Activated CD4-positive, alpha-beta T cell treated with anti-CD3 and anti-CD28 coated beads, Interleukin-2, amount 10 ng/mL, durations not matched to agents 24 days and 14 days (primary cell): ENCODE data around the gene SPOCD1. TPM values are rescaled to one million over a fixed set of nuclear protein-coding genes. Genes with fewer than 3 reads are reported as not detected.

Source experiments
- DNase-seq: peaks from one replicate; pipeline ENCODE4 v3.0.0; 2022
- H3K27ac Mint-ChIP-seq: one replicate; pipeline ENCODE4 v1.8.0; 2022; ENCODE audit warnings: mild to moderate bottlenecking, mixed read lengths
- H3K27me3 Mint-ChIP-seq: one replicate; pipeline ENCODE4 v1.8.0; 2022; ENCODE audit warnings: mixed read lengths
- H3K36me3 Mint-ChIP-seq: one replicate; pipeline ENCODE4 v1.8.0; 2022; ENCODE audit warnings: low read depth, mild to moderate bottlenecking, mixed read lengths
- H3K4me1 Mint-ChIP-seq: one replicate; pipeline ENCODE4 v1.8.0; 2021; ENCODE audit warnings: mixed read lengths
- H3K4me3 Mint-ChIP-seq: one replicate; pipeline ENCODE4 v1.8.0; 2022; ENCODE audit warnings: mild to moderate bottlenecking, moderate library complexity, mixed read lengths
- H3K9me3 Mint-ChIP-seq: one replicate; pipeline ENCODE4 v1.8.0; 2021; ENCODE audit warnings: mixed read lengths
- intact Hi-C: fragments of 100-400 bp; cut with micrococcal nuclease; formaldehyde crosslinking; loops from one replicate; pipeline ENCODE4 v1.15.1; 2023
- total RNA-seq: library from RNA; stranded (reverse); gene quantifications from 2 replicates; pipeline ENCODE4 v1.2.3, GENCODE V29; 2022

The SPOCD1 gene
- total RNA-seq, 1 donor from 2014 or later: not detected

DNA sequence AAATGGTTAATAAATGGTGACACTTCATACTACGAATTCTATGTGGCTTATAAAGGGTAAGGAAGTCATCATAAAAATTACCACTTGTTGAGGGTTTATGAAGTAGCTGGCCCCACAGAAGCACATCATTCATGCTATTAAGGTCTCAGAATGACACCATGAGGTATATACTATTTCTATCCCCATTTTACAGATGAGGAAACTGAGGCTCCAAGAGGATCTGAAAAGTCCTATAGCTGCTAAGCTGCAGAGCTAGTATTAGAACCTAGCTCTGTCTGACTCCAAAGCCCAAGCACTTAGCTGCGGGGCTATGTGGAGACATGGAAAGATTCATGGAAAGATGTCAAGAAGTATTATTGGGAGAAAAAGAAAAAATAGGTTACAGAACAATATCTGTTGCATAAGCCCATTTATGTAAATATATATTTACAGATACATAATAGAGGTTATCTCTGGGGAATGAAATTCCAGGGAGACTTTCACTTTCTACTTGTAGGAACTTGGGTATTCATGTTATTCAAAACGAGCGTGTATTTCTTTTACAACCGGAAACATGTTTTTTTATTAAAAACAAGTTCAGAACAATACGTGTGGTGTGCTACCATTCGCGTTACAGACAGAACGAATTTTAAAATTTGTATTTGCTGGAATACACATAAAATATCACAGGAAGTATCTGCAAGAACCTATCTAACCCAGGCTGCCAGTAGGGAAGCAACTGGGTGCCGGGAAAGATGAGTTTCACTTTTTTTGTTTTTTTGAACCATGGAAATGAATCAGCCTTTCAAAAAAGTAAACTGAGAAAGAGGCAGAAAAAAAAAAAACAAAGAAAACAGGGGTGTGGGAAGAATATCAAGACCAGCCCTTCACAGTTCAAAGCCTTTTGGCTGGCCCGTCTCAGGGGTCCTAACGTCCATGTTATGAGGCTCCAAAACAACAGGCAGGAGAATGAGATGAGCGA is 13.4 kb downstream of the SPOCD1 start:
- Mint-ChIP-seq H3K4me1 (peaks cover 10% of the 10 kb centered on the region), H3K9me3 (no peaks in the 10 kb centered on the region), H3K4me3 (peak overlapping the region; percentile 58), H3K27ac (no peak overlapping the region), H3K36me3 (no peaks in the 10 kb centered on the region), H3K27me3 (peaks cover 11% of the 10 kb centered on the region)
- intact Hi-C loops: no loop called here
- no peak for DNase-seq

DNA sequence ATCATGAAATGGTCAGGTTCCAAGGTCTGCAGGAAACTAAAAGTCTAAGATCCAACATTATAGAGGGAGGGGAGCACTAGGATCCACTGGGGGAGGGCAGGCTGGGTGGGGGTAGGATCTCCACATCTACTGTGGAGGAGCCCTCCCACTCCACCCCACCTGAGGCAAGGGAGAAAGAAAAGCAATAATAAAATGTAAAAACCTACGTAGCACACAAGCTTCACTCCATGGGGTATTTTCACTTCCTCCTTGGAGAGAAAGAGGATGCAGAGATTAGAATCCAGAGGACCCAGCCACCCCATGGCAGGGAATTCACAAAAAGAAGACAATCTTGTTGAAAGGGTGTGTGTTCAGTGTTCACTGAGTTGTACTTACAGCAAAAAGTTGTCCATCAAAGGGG is 14.4 kb downstream of the SPOCD1 start:
- intact Hi-C loops: no loop called here
- Mint-ChIP-seq H3K36me3 (no peaks in the 10 kb centered on the region), H3K4me1 (peaks cover 10% of the 10 kb centered on the region), H3K27ac (no peak overlapping the region), H3K9me3 (no peaks in the 10 kb centered on the region), H3K4me3 (no peak overlapping the region), H3K27me3 (peaks cover 11% of the 10 kb centered on the region)
- no peak for DNase-seq

DNA sequence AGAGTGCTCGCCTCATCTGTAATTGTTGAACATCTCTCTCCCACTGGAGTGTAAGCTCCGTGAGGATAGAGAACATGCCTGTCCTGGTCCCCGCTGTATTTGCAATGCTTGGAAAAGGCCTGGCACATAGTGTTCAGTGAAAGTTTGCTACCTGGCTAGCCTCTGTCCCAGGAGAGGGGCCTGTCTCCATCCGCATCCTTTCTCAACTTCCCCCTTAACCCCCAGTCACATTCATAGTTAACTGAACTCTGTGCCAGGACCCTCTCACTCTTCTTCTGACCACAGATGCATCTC is 15.2 kb downstream of the SPOCD1 start:
- Mint-ChIP-seq H3K9me3 (no peaks in the 10 kb centered on the region), H3K27ac (no peak overlapping the region), H3K4me1 (peaks cover 10% of the 10 kb centered on the region), H3K27me3 (peaks cover 11% of the 10 kb centered on the region), H3K36me3 (no peaks in the 10 kb centered on the region), H3K4me3 (no peak overlapping the region)
- no peak for DNase-seq
- intact Hi-C loops: no loop called here

- Mint-ChIP-seq H3K4me3 (no peak overlapping the region), H3K27ac (no peak overlapping the region), H3K9me3 (no peaks in the 10 kb centered on the region), H3K27me3 (peaks cover 12% of the 10 kb centered on the region), H3K36me3 (no peaks in the 10 kb centered on the region), H3K4me1 (peaks cover 10% of the 10 kb centered on the region)
- DNase-seq: no peak
- intact Hi-C loops: no loop called here
Measured at GRCh38 chr1:31799895-31800673, 15.7 kb downstream of the SPOCD1 start.

GRCh38 chr1:31799196-31799894 is 16.5 kb downstream of the SPOCD1 start:
- Mint-ChIP-seq H3K4me1 (peaks cover 10% of the 10 kb centered on the region), H3K27ac (no peak overlapping the region), H3K36me3 (no peaks in the 10 kb centered on the region), H3K4me3 (no peak overlapping the region), H3K9me3 (no peaks in the 10 kb centered on the region), H3K27me3 (peaks cover 10% of the 10 kb centered on the region)
- intact Hi-C loops: no loop called here
- DNase-seq: no peak

DNA sequence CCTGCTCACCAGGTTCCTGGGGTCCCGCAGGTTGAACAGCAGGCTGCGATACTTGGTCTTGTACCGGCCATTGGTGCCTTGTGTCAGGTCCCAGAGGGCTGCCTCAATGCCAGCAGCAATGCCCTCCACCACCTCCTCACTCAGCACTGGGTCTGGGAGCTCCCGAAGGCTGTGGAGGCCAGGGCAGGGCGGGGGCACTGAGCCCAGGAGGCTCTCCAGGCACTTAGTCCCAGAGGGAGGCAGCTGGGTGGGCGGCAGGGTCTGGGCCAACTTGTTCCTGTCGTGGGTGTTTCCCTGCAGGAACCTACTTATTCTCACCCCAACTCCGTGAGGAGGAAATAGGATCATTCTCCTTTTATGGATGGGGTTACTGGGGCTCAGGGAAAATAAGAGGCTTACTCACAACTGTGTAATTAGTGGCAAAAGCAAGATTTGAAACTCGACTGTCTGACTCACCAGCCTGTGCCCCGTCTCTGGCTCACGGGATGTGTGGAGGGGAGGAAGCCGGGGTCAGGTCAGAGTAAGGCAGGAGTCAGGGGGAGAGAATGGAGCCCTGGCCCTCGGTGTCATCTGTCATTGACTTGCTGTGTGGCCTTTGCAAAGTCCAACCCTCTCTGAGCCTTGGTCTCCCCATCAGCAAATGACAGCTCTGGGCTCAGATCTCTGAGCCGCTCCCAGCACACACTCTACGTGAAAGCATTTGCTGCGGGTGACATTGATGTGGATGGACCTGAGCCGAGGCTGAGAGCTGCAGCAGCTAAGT is 17.2 kb downstream of the SPOCD1 start:
- Mint-ChIP-seq H3K27ac (peak overlapping the region; percentile 63), H3K4me3 (no peak overlapping the region), H3K4me1 (peaks cover 10% of the 10 kb centered on the region), H3K27me3 (peaks cover 9% of the 10 kb centered on the region), H3K36me3 (no peaks in the 10 kb centered on the region), H3K9me3 (no peaks in the 10 kb centered on the region)
- DNase-seq: no peak
- intact Hi-C loops: no loop called here

GRCh38 chr1:31798086-31798432 is 17.8 kb downstream of the SPOCD1 start:
- peaks cover 7% of the 10 kb centered on the region for H3K27me3 Mint-ChIP-seq
- H3K36me3 Mint-ChIP-seq: no peaks in the 10 kb centered on the region
- no peaks in the 10 kb centered on the region for H3K9me3 Mint-ChIP-seq
- intact Hi-C loops: no loop called here
- H3K4me1 Mint-ChIP-seq: peaks cover 7% of the 10 kb centered on the region
- H3K4me3 Mint-ChIP-seq: no peak overlapping the region
- DNase-seq: no peak
- H3K27ac Mint-ChIP-seq: no peak overlapping the region

GRCh38 chr1:31797216-31797615 is 18.6 kb downstream of the SPOCD1 start:
- H3K4me1 Mint-ChIP-seq: peaks cover under 1% of the 10 kb centered on the region
- DNase-seq: no peak
- H3K27ac Mint-ChIP-seq: no peak overlapping the region
- H3K27me3 Mint-ChIP-seq: peaks cover 5% of the 10 kb centered on the region
- H3K36me3 Mint-ChIP-seq: no peaks in the 10 kb centered on the region
- no peak overlapping the region for H3K4me3 Mint-ChIP-seq
- H3K9me3 Mint-ChIP-seq: no peaks in the 10 kb centered on the region
- intact Hi-C loops: no loop called here

DNA sequence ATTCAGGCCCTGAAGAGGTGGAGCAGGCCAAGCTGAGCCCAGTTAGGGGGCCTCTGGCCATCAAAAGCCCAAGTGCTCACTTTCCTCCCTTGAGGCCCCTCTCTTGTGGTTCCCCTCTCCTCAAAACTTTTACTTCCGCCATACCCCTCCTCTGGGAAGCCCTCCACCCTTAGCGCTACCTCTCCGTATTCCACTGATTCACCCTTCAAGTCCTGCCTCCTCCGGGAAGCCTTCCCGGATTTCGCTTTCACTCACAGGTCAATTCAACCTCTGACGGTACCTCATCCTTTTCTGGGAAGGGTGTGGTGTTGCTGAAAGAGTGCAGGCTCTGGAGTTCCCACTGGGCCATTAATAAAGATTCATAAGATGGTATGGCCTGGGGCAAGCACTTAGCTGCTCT is 19.1 kb downstream of the SPOCD1 start:
- intact Hi-C loops: no loop called here
- no peak for DNase-seq
- H3K4me3 Mint-ChIP-seq: no peak overlapping the region

GRCh38 chr1:31795801-31796621 is 19.8 kb downstream of the SPOCD1 start:
- intact Hi-C loops: no loop called here
- Mint-ChIP-seq H3K9me3 (no peaks in the 10 kb centered on the region), H3K4me1 (no peaks in the 10 kb centered on the region), H3K27me3 (peaks cover 7% of the 10 kb centered on the region), H3K4me3 (no peak overlapping the region), H3K36me3 (no peaks in the 10 kb centered on the region), H3K27ac (no peak overlapping the region)
- DNase-seq: no peak

More for the DNA sequence above, 19.1 kb downstream of the SPOCD1 start:
- Mint-ChIP-seq H3K36me3 (no peaks in the 10 kb centered on the region), H3K27me3 (peaks cover 7% of the 10 kb centered on the region), H3K4me1 (no peaks in the 10 kb centered on the region), H3K9me3 (no peaks in the 10 kb centered on the region), H3K27ac (no peak overlapping the region)

- Mint-ChIP-seq H3K36me3 (no peaks in the 10 kb centered on the region), H3K4me3 (no peak overlapping the region), H3K27ac (no peak overlapping the region), H3K9me3 (no peaks in the 10 kb centered on the region), H3K27me3 (peaks cover 7% of the 10 kb centered on the region), H3K4me1 (no peaks in the 10 kb centered on the region)
- intact Hi-C loops: no loop called here
- no peak for DNase-seq
Measured at GRCh38 chr1:31795096-31795675, 20.6 kb downstream of the SPOCD1 start.

- peaks cover 7% of the 10 kb centered on the region for H3K27me3 Mint-ChIP-seq
- no peaks in the 10 kb centered on the region for H3K36me3 Mint-ChIP-seq
- H3K4me3 Mint-ChIP-seq: no peak overlapping the region
- peaks cover 5% of the 10 kb centered on the region for H3K4me1 Mint-ChIP-seq
- no peak overlapping the region for H3K27ac Mint-ChIP-seq
- H3K9me3 Mint-ChIP-seq: no peaks in the 10 kb centered on the region
- intact Hi-C loops: no loop called here
- no peak for DNase-seq
Measured at GRCh38 chr1:31793586-31794285, 22.1 kb downstream of the SPOCD1 start.
